ENCODE results near the gene NDRG2. TPM values are rescaled to one million over a fixed set of nuclear protein-coding genes. Genes with fewer than 3 reads are reported as not detected.
"Not testable (repeated sequence)": the region's sequence is repeated elsewhere in the genome, so short reads cannot be mapped to it uniquely, and the experiment has no call there.

NDRG2 gene
- total RNA-seq, 1 donor from 2014 or later, result 33.1 TPM

DNA sequence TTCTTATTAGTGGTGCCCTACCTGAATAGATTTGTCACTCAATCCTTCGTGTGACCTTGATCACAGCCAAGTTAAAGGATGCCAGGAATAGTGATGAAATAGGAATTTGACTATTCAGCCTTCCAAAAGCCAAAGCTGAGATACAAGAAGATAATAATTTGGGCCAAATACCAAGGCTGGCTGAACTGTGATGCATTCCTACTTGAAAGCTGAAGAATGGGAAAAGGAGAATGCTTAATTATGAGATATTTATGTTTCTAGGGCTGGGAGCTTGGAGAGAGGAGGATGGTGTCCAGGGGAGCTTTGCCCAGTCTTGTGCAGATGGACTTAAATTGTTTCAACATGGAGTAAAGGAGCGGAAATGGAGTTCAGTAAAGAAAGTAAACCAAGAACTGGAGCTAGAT lies 22.5 kb upstream of the NDRG2 start:
- TF ChIP-seq CTCF (IDR thresholded peaks at IDR 0.05; ENCODE audit: partially characterized antibody, unreplicated experiment), result no peak
- Mint-ChIP-seq H3K9me3 (ENCODE audit: unreplicated experiment) (peaks cover 6% of the 10 kb centered on the region), H3K27ac (ENCODE audit: unreplicated experiment) (no peak overlapping the region), H3K4me1 (ENCODE audit: low read depth, unreplicated experiment) (peaks cover 9% of the 10 kb centered on the region), H3K27me3 (ENCODE audit: unreplicated experiment) (peaks cover 4% of the 10 kb centered on the region), H3K36me3 (ENCODE audit: unreplicated experiment) (no peaks in the 10 kb centered on the region), H3K4me3 (ENCODE audit: unreplicated experiment) (no peak overlapping the region)
- no peak for DNase-seq

- Mint-ChIP-seq H3K27ac (ENCODE audit: unreplicated experiment) (no peak overlapping the region), H3K36me3 (ENCODE audit: unreplicated experiment) (no peaks in the 10 kb centered on the region), H3K4me3 (ENCODE audit: unreplicated experiment) (no peak overlapping the region), H3K9me3 (ENCODE audit: unreplicated experiment) (peaks cover 8% of the 10 kb centered on the region), H3K27me3 (ENCODE audit: unreplicated experiment) (peaks cover 4% of the 10 kb centered on the region), H3K4me1 (ENCODE audit: low read depth, unreplicated experiment) (peaks cover 15% of the 10 kb centered on the region)
- no peak for DNase-seq
- TF ChIP-seq CTCF (IDR thresholded peaks at IDR 0.05; ENCODE audit: partially characterized antibody, unreplicated experiment), result no peak
Measured at GRCh38 chr14:21043974-21044618, 19.2 kb upstream of the NDRG2 start.

DNA sequence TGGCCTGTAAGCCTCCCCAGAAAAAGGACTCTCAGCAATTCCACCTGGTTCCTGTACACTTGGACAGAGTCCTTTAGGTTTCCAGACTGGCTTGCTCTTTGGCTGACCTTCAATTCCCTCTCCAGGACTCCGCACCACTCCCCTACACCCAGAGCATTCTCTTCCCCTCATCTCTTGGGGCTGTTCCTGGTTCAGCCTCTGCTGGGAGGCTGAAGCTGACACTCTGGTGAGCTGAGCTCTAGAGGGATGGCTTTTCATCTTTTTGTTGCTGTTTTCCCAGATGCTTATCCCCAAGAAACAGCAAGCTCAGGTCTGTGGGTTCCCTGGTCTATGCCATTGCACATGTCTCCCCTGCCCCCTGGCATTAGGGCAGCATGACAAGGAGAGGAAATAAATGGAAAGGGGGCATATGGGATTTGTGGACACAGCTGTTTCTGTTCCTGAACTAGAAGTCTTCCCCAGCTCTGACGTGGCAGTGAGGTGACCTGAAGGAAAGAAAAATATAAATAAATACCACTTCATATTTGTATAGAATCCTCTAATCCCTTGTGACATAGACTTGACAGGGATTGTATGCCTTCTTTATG lies 18.6 kb upstream of the NDRG2 start:
- H3K4me1 Mint-ChIP-seq (ENCODE audit: low read depth, unreplicated experiment), result peaks cover 18% of the 10 kb centered on the region
- no peak overlapping the region for H3K4me3 Mint-ChIP-seq (ENCODE audit: unreplicated experiment)
- no peaks in the 10 kb centered on the region for H3K36me3 Mint-ChIP-seq (ENCODE audit: unreplicated experiment)
- peaks cover 8% of the 10 kb centered on the region for H3K9me3 Mint-ChIP-seq (ENCODE audit: unreplicated experiment)
- DNase-seq, result no peak
- peaks cover 4% of the 10 kb centered on the region for H3K27me3 Mint-ChIP-seq (ENCODE audit: unreplicated experiment)
- H3K27ac Mint-ChIP-seq (ENCODE audit: unreplicated experiment), result no peak overlapping the region
- no peak for TF ChIP-seq CTCF (IDR thresholded peaks at IDR 0.05; ENCODE audit: partially characterized antibody, unreplicated experiment)

DNA sequence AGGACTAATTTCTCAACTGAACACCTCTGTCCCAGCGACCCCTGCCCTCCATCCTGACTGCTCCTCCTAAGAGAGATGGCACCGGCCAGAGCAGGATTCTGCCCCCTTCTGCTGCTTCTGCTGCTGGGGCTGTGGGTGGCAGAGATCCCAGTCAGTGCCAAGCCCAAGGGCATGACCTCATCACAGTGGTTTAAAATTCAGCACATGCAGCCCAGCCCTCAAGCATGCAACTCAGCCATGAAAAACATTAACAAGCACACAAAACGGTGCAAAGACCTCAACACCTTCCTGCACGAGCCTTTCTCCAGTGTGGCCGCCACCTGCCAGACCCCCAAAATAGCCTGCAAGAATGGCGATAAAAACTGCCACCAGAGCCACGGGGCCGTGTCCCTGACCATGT lies 18.1 kb upstream of the NDRG2 start:
- Mint-ChIP-seq H3K36me3 (ENCODE audit: unreplicated experiment) (no peaks in the 10 kb centered on the region), H3K9me3 (ENCODE audit: unreplicated experiment) (peaks cover 8% of the 10 kb centered on the region), H3K27ac (ENCODE audit: unreplicated experiment) (no peak overlapping the region), H3K4me3 (ENCODE audit: unreplicated experiment) (no peak overlapping the region), H3K27me3 (ENCODE audit: unreplicated experiment) (peaks cover 7% of the 10 kb centered on the region), H3K4me1 (ENCODE audit: low read depth, unreplicated experiment) (peaks cover 24% of the 10 kb centered on the region)
- no peak for TF ChIP-seq CTCF (IDR thresholded peaks at IDR 0.05; ENCODE audit: partially characterized antibody, unreplicated experiment)
- DNase-seq, result no peak

DNA sequence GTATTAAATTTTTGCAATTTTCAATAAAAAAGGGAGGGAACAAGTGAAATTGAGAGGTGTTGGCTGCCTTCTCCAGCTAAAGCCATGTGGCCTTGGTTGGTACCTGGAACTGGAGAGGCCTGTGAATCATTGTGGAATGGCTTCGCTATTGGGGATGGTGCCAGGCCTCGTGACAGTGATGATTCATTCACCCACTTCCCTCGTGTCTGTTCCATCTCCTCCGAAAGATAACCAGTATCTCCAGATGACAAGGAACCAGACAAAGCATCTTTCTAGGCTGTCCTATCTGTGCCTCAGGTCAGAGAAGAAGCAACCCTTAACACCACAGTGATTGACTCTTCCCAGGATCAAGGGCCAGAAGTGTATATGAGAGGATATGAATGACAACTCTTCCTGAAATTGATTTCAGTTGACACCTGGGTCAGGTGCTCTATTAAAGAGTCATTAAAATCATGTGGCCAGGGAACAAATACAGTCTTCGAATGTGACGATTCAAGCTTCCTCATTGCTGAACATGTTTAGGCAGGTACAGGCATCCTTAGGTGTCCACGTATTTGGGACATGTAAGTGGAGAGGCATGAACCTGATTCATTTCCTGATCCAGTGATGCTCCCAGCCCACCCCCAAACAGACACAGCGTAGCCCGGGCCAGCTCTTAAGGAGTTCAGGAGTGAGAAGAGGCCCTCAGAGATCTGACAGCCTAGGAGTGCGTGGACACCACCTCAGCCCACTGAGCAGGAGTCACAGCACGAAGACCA lies 17.0 kb upstream of the NDRG2 start, which contains the start of gene RNASE7:
Gene RNASE7, plus strand, starts transcription at position 687 of the 758 bp plus-strand sequence. CDS start 631 bp downstream, outside the sequence.
- H3K9me3 Mint-ChIP-seq (ENCODE audit: unreplicated experiment), result peaks cover 8% of the 10 kb centered on the region
- H3K4me1 Mint-ChIP-seq (ENCODE audit: low read depth, unreplicated experiment), result peaks cover 26% of the 10 kb centered on the region
- no peak for TF ChIP-seq CTCF (IDR thresholded peaks at IDR 0.05; ENCODE audit: partially characterized antibody, unreplicated experiment)
- H3K4me3 Mint-ChIP-seq (ENCODE audit: unreplicated experiment), result no peak within 1 kb of the TSS
- H3K27me3 Mint-ChIP-seq (ENCODE audit: unreplicated experiment), result peaks cover 5% of the 10 kb centered on the region
- no peaks in the 10 kb centered on the region for H3K36me3 Mint-ChIP-seq (ENCODE audit: unreplicated experiment)
- DNase-seq, result no peak
- no peak within 1 kb of the TSS for H3K27ac Mint-ChIP-seq (ENCODE audit: unreplicated experiment)

- H3K27me3 Mint-ChIP-seq (ENCODE audit: unreplicated experiment); H3K36me3 Mint-ChIP-seq (ENCODE audit: unreplicated experiment): not testable (repeated sequence)
Measured at GRCh38 chr14:21040941-21041340, 16.1 kb upstream of the NDRG2 start.

More at GRCh38 chr14:21040941-21041340, 16.1 kb upstream of the NDRG2 start:
- H3K4me1 Mint-ChIP-seq (ENCODE audit: low read depth, unreplicated experiment), result peaks cover 26% of the 10 kb centered on the region
- H3K4me3 Mint-ChIP-seq (ENCODE audit: unreplicated experiment); H3K9me3 Mint-ChIP-seq (ENCODE audit: unreplicated experiment); H3K27ac Mint-ChIP-seq (ENCODE audit: unreplicated experiment); DNase-seq: not testable (repeated sequence)

Measured in glutamatergic neuron (in vitro differentiated cells).